Neural progenitor cell (in vitro differentiated cells): ENCODE results near the gene SAMD4A.

Source experiments
- EZH2 ChIP-seq: fragments of 200-600 bp; sonication (generic); IDR thresholded peaks from 2 replicates; pipeline ENCODE4 v1.6.1; 2017; ENCODE audit warnings: antibody characterized with exemption, mild to moderate bottlenecking, moderate library complexity
- EZH2phosphoT487 ChIP-seq: fragments of 200-600 bp; sonication (generic); IDR thresholded peaks from 2 replicates; pipeline ENCODE4 v1.6.1; 2017; ENCODE audit warnings: antibody characterized with exemption
- TF ChIP-seq, protein P1 (sequence below): fragments of 200-600 bp; sonication (generic); IDR thresholded peaks from 2 replicates; pipeline ENCODE4 v1.5.1; 2017; ENCODE audit warnings: antibody characterized with exemption, mild to moderate bottlenecking

DNA sequence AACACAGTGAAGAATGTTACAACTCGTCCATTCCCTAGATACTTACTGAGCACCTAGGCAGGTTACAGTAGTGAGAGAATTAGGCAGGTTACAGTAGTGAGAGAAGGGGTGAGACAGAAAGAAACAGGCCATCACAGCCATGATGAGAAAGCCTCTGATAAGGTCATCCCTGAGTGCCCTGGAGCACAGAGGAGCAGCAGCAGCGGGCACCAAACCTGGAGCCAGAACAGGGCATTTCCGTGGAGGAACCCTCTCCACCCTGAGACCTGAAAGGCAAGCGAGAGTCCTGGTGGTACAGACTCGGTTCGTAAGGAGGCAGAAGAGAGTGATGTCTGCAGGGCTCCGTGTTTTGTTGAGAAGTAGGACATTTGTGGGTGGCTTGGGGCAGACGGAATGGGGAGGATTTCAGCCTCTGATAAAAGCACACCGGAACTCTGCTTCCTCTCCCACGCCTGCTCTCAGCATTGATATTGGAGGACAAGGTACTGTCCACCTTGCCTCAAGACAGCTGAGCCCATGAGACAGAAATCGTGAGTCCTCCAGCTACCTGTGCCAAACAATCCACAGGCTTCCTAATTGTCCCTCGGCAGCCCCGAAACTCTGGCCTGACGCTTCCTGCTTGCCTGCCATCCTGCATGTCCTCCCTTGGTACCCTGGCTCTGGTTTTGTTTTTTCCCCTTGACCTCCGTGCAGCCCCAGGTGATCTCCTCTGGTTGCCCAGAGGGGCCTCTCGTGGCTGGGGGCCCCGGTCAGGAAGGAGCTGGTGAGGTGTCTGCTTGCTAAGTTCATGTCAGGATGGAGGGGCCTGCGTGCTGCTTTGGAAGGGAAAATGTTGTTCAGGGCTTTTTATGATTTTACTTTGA, 199.6 kb downstream of the SAMD4A start:
- TF ChIP-seq, protein P1, sequence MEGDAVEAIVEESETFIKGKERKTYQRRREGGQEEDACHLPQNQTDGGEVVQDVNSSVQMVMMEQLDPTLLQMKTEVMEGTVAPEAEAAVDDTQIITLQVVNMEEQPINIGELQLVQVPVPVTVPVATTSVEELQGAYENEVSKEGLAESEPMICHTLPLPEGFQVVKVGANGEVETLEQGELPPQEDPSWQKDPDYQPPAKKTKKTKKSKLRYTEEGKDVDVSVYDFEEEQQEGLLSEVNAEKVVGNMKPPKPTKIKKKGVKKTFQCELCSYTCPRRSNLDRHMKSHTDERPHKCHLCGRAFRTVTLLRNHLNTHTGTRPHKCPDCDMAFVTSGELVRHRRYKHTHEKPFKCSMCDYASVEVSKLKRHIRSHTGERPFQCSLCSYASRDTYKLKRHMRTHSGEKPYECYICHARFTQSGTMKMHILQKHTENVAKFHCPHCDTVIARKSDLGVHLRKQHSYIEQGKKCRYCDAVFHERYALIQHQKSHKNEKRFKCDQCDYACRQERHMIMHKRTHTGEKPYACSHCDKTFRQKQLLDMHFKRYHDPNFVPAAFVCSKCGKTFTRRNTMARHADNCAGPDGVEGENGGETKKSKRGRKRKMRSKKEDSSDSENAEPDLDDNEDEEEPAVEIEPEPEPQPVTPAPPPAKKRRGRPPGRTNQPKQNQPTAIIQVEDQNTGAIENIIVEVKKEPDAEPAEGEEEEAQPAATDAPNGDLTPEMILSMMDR: no peak
- TF ChIP-seq EZH2 (no peak), EZH2phosphoT487 (no peak)
